CD4-positive, alpha-beta T cell (primary cell): Measurements from ENCODE around the gene ZEB1. TPM values are rescaled to one million over a fixed set of nuclear protein-coding genes. Genes with fewer than 3 reads are reported as not detected.

ENCODE experiments used
- ATAC-seq: fragments of 200-7000 bp; cut with Tn5 transposase; one replicate; pipeline ENCODE4 v1.10.0; 2022; ENCODE audit warnings: mild to moderate bottlenecking; ENCODE audit not compliant: poor library complexity
- CTCF ChIA-PET: fragments of 350-600 bp; sonication (Branson Sonifier 250); formaldehyde crosslinking; loops from one replicate; lab custom pipeline; 2021; ENCODE audit warnings: antibody characterized with exemption, inconsistent platforms; lab: Charles Lee
- POLR2A ChIA-PET: fragments of 350-600 bp; sonication (Branson Sonifier 250); formaldehyde crosslinking; loops from one replicate; lab custom pipeline; 2021; ENCODE audit warnings: antibody characterized with exemption, inconsistent platforms; lab: Charles Lee
- DNase-seq, 14 experiments: peaks; one replicate each; pipeline ENCODE4 v3.0.0-alpha.2; 2013 to 2020; ENCODE audit warnings: mixed read lengths in 2 of 14
- H3K27ac ChIP-seq, 2 donors: one replicate each; pipeline versions ENCODE4 v1.5.1 to v1.7.0; 2013; ENCODE audit warnings: low read length in 2 of 2, low read depth in 1 of 2, mild to moderate bottlenecking in 1 of 2
- H3K27me3 ChIP-seq, 2 experiments: 1 replicate in 1 of 2; 2 replicates in 1 of 2; pipeline versions ENCODE4 v1.6.1 to v1.7.0; 2013; ENCODE audit warnings: low read length in 2 of 2, control low read depth in 1 of 2, mild to moderate bottlenecking in 1 of 2, moderate library complexity in 1 of 2; ENCODE audit not compliant: insufficient read depth in 2 of 2, control insufficient read depth in 1 of 2
- H3K36me3 ChIP-seq: one replicate; pipeline ENCODE4 v1.6.1; 2013; ENCODE audit warnings: low read length, control low read depth; ENCODE audit not compliant: insufficient read depth
- H3K4me1 ChIP-seq: one replicate; pipeline ENCODE4 v1.6.1; 2013; ENCODE audit warnings: low read length, control low read depth; ENCODE audit not compliant: insufficient read depth
- H3K4me3 ChIP-seq: one replicate; pipeline ENCODE4 v1.5.1; 2013; ENCODE audit warnings: mild to moderate bottlenecking, low read length, moderate library complexity
- H3K9me3 ChIP-seq, 2 experiments: 1 replicate in 1 of 2; 2 replicates in 1 of 2; pipeline versions ENCODE4 v1.6.1 to v1.7.0; 2013; ENCODE audit warnings: low read length in 2 of 2, mild to moderate bottlenecking in 2 of 2, control low read depth in 1 of 2, moderate library complexity in 1 of 2; ENCODE audit not compliant: control insufficient read depth in 1 of 2, insufficient read depth in 1 of 2
- H3K27ac Mint-ChIP-seq: one replicate; pipeline ENCODE4 v1.8.0; 2020; ENCODE audit warnings: mixed read lengths
- H3K27me3 Mint-ChIP-seq: one replicate; pipeline ENCODE4 v1.8.0; 2021; ENCODE audit warnings: mixed read lengths
- H3K36me3 Mint-ChIP-seq: one replicate; pipeline ENCODE4 v1.8.0; 2021; ENCODE audit warnings: low read depth, mixed read lengths
- H3K4me1 Mint-ChIP-seq: one replicate; pipeline ENCODE4 v1.8.0; 2021; ENCODE audit warnings: low read depth, mixed read lengths
- H3K4me3 Mint-ChIP-seq: one replicate; pipeline ENCODE4 v1.8.0; 2020; ENCODE audit warnings: mild to moderate bottlenecking, mixed read lengths
- H3K9me3 Mint-ChIP-seq: one replicate; pipeline ENCODE4 v1.8.0; 2020; ENCODE audit warnings: mixed read lengths
- CTCF ChIP-seq: fragments of 200-600 bp; IDR thresholded peaks from one replicate; pipeline ENCODE4 v1.8.0; 2022; ENCODE audit warnings: antibody characterized with exemption, mild to moderate bottlenecking
- intact Hi-C, 2 experiments: fragments of 100-400 bp; cut with DNase I in 1 of 2; cut with micrococcal nuclease in 1 of 2; formaldehyde crosslinking; loops; one replicate each; pipeline versions ENCODE4 v1.15.1 to v1.9.0; 2023 to 2025; cut with DNase I, micrococcal nuclease
- total RNA-seq, 174 experiments: library from RNA in 2 of 174; stranded (reverse) in 2 of 174; gene quantifications; one replicate each; pipeline ENCODE4 v1.2.3 and lab custom pipeline; 2021 to 2026

ZEB1 gene
- total RNA-seq, 2 experiments from 2014 or later: 132 to 134 TPM

DNA sequence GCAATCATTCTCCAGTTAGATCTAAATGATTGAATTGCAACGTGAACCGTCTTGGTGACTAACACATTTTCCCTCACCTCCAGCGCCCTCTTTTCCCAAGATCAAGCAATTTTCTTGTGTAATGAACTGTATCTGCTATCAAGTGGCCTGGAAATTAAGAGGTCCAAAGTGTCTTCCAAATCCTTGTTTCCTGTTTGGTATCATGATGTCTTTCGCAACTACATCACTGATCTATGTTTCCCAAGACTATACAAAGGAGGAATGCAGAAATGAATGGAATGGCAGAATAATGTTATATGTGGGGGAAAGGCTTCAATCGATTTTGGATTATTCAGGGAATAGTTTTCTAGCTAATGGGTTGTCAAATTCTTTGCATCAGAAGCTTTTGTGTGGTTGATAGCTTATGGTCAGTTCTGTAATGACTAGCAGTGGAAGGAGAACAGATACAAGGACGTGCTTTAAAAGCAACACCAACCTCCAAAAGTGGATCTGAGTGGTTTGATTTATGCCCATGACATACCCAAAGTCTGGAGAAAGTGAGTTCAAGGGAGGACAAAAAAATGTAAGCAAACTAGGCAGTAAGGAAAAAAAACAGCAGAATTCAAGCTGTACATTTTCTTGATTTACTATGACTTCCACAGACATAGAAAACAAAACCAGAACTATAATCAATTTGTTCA is 14.6 kb upstream of the ZEB1 start:
- Mint-ChIP-seq H3K9me3 (no peaks in the 10 kb centered on the region), H3K4me1 (no peaks in the 10 kb centered on the region), H3K4me3 (no peak overlapping the region), H3K27ac (no peak overlapping the region), H3K36me3 (no peaks in the 10 kb centered on the region), H3K27me3 (peaks cover 4% of the 10 kb centered on the region)
- no peak for TF ChIP-seq CTCF
- no peak overlapping the region for H3K4me3 ChIP-seq
- no peaks in the 10 kb centered on the region for H3K9me3 ChIP-seq
- no peaks in the 10 kb centered on the region for H3K4me1 ChIP-seq
- ChIA-PET POLR2A (no interaction called here), CTCF (interaction anchor here (1.4 kb wide), 1 partner anchor 14 kb away, joined by 5 read pairs; no protein-coding TSS in a partner anchor)
- ATAC-seq (no peak), DNase-seq (no peak)
- H3K27me3 ChIP-seq: no peaks in the 10 kb centered on the region
- no peaks in the 10 kb centered on the region for H3K36me3 ChIP-seq
- intact Hi-C loops: no loop called here
- no peak overlapping the region for H3K27ac ChIP-seq

DNA sequence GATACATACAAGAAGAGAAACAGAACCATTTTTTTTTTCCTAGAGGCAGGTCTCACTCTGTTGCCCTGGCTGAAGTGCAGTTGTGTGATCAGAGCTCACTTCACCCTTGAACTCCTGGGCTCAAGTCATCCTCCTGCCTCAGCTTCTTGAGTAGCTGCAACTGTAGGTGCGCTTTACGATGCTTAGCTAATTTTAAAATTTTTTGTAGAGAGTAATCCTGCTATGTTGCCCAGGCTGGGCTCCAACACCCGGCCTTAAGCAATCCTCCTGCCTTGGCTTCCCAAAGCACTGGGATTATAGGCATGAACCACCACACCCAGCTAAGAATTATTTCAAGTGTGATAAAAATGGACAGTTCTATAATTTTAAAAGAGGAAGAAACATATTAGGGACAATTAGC is 5.6 kb upstream of the ZEB1 start:
- peaks cover 18% of the 10 kb centered on the region for H3K4me1 Mint-ChIP-seq
- no peak for ATAC-seq
- no peaks in the 10 kb centered on the region for H3K9me3 ChIP-seq
- peaks cover 5% of the 10 kb centered on the region for H3K36me3 Mint-ChIP-seq
- H3K4me3 ChIP-seq: no peak overlapping the region
- ChIA-PET POLR2A (no interaction called here), CTCF (no interaction called here)
- no peaks in the 10 kb centered on the region for H3K27me3 Mint-ChIP-seq
- no peaks in the 10 kb centered on the region for H3K9me3 Mint-ChIP-seq
- H3K27me3 ChIP-seq: no peaks in the 10 kb centered on the region
- H3K36me3 ChIP-seq: no peaks in the 10 kb centered on the region
- no peak for DNase-seq
- peaks cover 5% of the 10 kb centered on the region for H3K4me1 ChIP-seq
- H3K4me3 Mint-ChIP-seq: no peak overlapping the region
- H3K27ac Mint-ChIP-seq: no peak overlapping the region
- TF ChIP-seq CTCF: no peak
- intact Hi-C loops: loop anchor here in 1 of 2 experiments (10.0 kb wide), 1 partner anchor 609 kb away; no protein-coding TSS in a partner anchor
- no peak overlapping the region for H3K27ac ChIP-seq

DNA sequence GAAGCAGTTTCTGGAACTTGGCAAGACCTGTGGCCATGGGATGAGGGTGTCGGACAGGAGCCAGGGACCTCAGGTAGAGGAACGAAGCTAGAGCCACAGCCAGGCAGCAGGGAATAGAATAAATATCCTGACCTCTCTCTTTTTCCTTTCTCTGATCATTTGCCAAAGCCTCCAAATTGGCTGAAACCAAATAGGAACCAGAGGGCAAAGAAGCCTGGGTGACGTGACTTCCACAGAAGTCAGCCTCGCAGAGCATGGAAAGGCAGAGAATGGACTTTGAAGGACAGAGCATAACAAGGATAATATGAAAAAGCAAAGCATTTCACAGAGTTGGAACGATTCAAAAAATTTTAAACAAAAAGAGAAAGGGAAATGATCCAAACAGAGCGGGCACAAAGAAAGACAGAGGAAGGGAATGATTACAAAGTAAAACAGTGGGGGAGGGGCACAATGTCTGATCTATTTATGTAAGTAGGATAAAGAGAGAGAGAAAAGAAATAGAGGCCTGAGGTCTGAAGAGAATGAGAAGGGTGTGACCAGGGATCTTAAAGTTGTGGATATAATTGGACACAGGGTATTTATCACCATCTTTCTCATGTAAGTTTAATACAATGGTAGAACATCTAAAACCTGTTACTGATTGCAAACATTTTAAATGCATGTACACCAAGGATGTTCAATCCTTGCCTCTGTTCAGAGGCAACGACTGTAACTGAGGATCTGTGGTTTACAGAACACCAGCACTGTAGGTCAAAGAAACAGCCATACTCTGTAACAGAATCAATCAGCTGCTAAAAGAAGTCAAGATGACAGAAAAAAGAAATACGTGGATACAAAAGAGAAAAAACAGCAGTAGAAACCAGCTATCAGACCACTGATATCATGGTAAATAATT is 4.5 kb upstream of the ZEB1 start:
- ChIA-PET CTCF (no interaction called here), POLR2A (no interaction called here)
- Mint-ChIP-seq H3K4me1 (peaks cover 18% of the 10 kb centered on the region), H3K36me3 (peaks cover 12% of the 10 kb centered on the region), H3K9me3 (no peaks in the 10 kb centered on the region), H3K4me3 (no peak overlapping the region), H3K27me3 (no peaks in the 10 kb centered on the region), H3K27ac (no peak overlapping the region)
- intact Hi-C loops: loop anchor here in 1 of 2 experiments (5.0 to 10.0 kb wide), 2 partner anchors 182 to 610 kb away; no protein-coding TSS in a partner anchor
- TF ChIP-seq CTCF: no peak
- peaks cover 5% of the 10 kb centered on the region for H3K4me1 ChIP-seq
- DNase-seq (no peak), ATAC-seq (no peak)
- no peaks in the 10 kb centered on the region for H3K27me3 ChIP-seq
- H3K36me3 ChIP-seq: no peaks in the 10 kb centered on the region
- H3K27ac ChIP-seq: no peak overlapping the region
- H3K9me3 ChIP-seq: no peaks in the 10 kb centered on the region
- H3K4me3 ChIP-seq: no peak overlapping the region
